GM04503 (cell line): ENCODE data around the gene FGFR1OP2.
"Not testable (repeated sequence)": the region's sequence is repeated elsewhere in the genome, so short reads cannot be mapped to it uniquely, and the experiment has no call there.

Experiments
- DNase-seq: peaks from one replicate; pipeline ENCODE4 v3.0.0-alpha.2; 2012; ENCODE audit warnings: low read depth

The FGFR1OP2 gene

DNA sequence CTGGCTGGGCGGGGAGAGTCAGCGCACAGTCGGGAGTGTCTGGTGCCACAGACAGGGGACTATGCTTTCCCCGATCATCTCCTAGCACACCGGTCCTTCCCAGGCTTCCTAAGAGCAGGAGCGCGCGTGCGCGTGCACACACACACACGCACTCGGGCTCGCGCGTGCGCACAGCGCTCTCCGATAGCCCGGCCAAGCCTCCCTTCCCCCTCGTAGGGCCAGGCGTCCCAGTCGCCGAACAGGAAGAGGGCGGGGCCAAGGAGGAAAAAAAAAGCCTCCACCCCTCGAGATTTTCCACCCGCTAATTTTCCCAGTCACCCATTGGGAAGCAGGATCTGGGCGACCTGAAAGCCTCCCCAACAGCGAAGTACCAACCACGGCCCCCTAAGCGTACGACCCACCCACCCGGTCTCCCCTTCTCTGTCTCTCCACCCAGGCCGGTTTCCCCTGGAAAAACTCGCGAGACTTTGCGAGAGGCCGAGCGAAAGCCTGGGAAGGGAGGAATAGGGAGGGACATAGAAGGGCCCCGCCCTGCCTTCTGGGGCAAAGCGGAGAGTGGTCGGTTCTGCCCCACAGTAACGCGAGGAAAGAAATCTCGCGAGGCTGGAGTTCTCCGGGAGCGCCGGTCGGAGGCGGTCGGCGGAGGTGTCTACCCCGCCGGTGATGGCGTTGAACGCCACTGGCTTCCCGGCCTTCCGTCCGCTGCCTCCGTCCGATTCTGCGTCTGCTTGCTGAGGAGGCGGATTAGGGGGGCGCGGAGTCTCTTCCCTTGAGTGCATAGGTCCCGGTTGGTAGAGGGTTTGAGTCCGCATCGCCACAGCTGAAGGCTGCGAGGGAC lies at the start of gene FGFR1OP2, which contains the start of gene INTS13:
Gene FGFR1OP2, plus strand, starts transcription at position 608 of the 838 bp plus-strand sequence. CDS start 15,689 bp downstream, outside the sequence.
Gene INTS13, minus strand, starts transcription at position 119 of the 838 bp plus-strand sequence. CDS start 1,178 bp downstream, outside the sequence.
- peak; percentile 93 for DNase-seq

DNA sequence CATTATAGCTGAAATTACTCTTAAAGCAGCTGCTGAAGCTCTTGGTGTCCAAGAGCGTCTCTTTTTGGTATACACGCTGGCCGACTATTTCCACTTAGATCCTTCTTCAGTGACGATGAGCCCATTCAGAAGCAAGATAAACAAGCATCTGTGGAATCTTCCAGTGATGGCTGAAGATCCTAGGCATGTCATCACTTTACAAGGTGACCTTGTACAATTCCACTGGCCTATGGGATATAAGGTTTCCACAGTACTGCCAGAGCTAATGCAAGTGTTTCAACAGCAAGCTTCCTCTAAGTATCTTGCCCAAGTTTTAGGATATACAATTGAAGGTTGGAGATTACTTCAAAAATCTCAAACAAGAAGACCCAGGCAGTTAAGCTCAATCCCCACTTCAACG lies 47.5 kb upstream of the FGFR1OP2 start:
- no peak for DNase-seq

DNA sequence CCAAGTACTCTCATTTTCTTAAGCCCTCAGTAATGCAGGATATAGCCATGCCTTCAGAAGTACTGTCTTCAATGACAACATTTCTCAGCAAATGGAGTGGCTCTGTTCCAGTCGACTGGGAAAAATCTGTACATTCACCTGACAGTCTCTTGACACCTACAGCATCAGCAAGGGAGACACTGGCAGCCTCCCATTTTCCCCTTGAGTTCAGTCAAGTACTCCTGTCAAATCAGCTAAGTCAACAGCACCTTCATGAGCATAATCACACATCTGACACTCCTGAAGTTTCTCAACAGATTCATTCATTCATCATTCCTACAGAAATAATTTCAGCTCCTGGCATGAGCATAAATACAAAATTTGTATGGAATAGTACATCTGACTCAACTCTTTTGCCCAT lies 46.6 kb upstream of the FGFR1OP2 start:
- DNase-seq: no peak

DNA sequence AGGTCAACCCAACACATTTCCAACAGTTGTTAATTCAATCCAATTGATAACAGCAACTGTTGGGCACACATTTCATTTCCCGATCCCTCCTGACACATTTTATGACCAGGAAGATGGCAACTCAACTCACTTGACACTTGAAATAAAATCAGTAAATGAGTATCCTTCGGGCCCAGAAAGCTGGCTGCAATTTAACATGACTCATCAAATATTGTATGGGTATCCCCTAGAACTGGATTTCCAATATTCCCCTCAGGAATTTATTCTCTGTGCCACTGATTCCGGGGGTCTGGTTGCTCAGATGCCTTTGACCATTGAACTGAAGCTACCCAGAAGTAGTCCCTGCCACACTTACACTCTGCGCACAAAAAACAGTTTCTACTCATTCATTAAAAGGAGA lies 42.6 kb upstream of the FGFR1OP2 start:
- DNase-seq: no peak

DNA sequence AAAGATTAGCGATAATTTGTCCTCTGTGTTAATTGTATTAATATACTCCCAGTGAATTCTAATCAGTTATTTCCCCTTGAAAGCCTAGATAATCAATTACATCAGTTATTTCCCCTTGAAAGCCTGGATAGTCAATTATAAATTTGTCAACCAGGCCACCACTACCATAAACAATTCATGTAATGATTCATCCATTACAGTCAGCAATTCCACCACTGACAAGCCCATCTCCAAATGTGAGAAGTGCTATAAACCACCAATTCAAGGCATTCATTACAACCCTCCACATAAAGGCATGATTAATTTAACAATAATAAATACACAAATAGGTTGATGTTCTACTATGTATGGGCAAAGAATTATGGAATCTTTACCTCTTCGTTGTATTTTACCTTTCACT lies 41.4 kb upstream of the FGFR1OP2 start:
- no peak for DNase-seq

DNA sequence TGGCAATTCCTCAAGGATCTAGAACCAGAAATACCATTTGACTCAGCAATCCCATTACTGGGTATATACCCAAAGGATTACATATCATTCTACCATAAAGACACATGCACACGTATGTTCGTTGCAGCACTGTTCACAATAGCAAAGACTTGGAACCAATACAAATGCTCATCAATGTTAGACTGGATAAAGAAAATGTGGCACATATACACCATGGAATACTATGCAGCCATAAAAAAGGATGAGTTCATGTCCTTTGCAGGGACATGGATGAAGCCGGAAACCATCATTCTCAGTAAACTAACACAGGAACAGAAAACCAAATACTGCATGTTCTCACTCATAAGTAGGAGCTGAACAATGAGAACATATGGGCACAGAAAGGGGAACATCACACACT lies 34.9 kb upstream of the FGFR1OP2 start:
- DNase-seq: not testable (repeated sequence)

DNA sequence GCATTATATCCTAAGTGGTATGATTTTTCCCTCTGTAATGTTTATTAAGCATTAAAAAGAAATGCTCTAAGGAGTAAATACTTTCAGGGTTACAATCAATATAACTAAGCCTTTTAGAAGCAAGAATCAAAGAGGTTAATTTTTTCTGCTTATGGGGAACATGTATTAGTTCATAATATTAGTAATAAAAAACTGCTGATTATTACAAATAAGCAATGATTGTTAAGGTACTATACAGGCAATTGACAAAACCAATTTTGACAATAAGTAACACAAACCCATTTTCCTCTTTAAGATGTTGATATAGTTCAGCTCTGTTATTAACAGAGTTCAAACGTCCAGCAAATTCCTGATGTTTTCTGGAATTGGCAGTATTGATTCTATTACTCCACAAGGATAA lies 32.2 kb upstream of the FGFR1OP2 start:
- DNase-seq: no peak

DNA sequence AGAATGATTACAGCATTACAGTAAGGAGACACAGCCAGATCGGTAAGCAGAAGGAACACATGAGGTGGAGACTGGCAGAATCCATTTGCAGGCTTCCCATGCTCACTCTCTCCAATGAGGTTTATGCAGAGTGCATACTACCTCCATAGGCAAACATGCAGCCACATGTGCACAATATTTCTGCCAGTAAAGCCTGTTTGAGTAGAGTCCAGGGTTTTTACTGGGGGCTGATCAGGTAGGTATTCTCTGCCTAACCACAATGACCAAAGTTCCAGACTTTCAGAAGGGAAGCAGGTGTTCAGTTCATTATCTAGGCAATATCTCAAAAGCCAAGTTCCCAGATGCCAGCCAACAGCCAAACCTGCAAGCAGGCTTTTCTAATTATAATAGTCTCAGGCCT lies 31.6 kb upstream of the FGFR1OP2 start:
- DNase-seq: no peak

DNA sequence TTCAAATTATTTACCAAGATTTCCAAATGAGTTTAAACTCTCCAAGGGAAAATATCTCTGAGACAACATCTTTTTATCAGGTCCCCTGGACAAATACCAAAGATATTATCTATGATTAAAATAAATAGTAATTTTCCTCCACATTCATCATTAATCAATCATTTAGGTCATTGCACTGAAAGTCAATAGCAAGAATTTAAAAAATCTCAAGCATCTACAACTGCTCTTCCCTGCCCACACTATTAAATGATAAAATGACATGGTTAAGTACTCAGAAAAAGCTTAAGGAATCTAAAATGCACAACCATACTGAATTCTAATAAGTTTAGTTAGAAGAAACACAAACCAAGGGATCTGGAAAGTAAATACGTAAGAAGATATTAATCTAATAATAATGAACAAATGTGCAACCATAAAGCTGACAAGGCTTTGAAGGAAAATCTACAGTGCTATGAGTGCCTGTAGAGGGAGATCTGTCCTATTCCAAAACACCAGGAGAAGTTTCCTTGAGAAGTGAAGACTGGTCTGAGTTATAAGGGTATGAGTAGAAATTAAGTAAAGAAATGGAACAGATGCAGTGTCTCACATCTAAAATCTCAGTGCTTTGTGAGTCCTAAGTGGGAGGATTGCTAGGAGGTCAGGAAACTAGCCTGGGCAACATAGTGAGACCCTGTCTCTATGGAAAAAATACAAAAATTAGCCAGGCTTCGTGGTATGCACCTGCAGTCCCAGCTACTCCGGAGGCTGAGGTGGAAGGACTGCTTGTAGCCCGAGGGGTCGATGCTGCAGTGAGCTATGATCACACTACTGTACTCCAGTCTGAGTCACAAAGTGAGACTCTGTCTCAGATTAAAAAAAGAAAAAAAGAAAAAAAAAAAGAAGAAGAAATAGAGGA lies 19.7 kb upstream of the FGFR1OP2 start:
- no peak for DNase-seq

DNA sequence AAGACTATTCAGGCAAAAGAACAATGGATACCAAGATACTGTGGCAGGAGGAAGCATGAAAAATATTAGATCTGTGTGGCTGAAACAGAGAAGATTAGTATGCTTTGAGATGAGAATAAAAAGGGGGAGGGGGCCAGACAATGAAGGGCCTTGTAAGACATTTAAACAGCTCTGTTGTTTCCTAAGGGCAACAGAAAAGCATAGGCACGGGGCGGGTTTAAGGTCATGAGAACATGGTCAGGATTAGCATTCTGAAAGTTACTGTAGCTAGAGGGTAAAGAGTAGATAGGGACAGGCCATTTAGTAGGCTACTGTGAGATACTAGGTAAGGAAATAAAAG lies 19.1 kb upstream of the FGFR1OP2 start:
- no peak for DNase-seq

DNA sequence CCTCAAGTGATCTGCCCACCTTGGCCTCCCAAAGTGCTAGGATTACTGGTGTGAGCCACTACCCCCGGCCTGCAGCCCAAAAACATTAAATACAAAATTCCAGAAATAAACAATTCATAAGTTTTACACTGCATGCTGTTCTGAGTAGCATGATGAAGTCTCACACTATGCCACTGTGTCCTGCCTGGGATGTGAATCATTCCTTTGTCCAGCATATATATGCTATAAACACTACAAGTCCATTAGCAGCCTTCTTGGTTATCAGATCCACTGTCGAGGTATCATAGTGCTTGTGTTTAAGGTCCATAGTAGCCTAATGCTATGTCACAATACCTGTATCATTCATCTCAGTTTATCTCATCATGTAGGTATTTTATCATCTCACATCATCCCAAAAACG lies 16.4 kb upstream of the FGFR1OP2 start:
- DNase-seq: no peak

DNA sequence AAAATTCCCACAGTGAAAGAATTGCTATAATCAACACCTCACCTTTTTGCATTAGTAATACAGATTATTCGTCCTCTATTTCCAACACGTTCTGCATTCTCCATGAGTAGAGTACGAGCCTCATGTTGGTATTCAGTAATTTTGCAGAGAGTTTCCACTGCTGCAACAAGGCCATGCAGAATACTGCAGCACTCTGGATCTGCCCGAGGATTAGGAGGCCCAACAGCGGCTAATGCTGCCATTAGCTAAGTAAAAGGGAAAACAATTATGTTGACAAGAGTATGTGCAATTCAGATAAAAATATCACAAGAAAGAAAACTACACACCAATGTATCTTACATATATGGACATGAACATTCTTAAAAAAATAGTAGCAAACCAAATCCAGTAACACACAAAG lies 9.6 kb upstream of the FGFR1OP2 start:
- DNase-seq: no peak

DNA sequence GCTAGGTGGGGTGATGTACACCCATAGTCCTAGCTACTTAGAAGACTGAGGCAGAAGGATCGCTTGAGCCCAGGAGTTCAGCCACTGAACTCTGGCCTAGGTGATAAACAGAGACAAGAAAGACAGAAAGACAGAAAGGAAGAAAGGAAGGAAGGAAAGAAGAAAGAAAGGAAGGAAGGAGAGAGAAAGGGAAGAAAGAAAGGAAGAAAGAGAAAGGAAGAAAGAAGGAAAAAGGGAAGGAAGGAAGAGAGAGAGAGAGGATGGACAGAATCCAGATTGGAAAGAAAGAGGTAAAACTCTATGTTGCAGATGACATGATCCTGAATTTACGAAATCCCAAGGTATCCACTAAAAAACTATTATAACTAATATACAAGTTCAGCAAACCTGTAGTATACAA lies 8.7 kb upstream of the FGFR1OP2 start:
- DNase-seq: no peak

DNA sequence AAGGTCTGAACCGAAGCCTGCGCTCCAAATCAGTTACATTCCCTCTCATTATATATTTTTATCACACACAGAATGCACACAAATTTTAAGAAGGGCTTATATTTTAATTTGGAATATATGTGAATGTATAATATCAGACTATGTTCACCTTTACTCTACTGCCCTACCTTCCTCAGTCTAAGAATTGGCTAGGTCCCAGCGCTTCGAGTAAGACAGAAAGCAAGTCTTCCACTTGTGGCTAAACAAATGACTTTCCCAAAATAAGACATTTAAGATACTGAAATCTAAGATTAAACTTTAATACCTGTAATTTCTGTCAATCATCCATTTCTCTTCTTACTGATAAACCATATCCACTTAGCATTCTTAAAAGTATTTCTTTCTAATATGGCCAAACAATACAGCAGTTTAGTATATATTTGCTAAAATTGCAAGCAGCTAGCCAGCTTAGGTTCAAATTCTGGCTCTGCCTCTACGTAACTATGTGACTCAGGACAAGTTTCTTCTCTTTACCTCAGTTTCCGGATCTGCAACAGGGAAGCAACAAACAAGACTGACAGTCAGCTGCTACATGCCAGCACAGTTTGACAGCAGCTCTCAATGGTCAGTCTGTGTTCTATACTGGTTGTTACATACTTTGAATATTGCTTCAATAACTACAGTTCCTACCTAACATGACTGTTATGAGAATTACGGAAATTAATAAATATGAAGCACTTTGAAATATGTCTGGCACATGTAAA lies 2.5 kb upstream of the FGFR1OP2 start:
- DNase-seq: no peak

DNA sequence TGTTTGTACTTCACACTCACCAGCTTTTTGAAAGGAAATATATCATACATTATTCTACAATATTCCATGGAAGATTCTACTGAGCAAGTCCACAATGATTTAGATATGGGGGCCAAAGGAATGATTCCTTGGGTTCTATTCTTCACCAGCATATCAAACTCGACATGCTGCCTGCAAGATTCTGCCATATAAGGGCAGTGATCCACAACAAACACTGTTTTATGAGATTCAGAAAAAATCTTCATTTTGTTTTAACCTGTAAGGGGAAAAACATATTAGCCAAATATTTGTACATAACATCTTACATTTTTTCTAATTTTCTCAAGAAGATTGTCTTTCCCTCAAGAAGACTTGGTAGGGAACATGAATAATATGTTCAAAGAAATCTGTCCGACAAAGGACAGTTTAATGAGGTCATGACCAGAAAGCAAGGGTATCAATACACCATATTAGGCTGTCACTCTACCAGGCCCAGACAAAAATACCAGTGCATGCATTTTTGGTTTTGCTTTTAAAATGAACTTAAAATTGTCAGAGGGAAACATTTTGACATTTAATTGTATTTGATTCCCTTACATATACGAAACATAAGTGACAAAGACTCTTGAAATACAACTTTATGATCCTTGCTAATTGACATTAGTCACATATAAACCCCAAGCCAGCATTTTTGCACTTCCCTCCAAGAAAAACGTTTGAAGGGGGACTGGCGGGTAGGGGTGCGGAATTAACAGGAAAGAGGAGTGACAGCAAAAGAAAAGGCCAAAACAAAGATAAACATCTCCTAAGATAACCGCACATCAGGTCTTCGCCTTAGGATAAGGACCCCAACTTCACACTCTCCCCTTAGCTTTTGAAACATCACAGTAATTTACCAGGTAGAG lies 1.5 kb upstream of the FGFR1OP2 start:
- DNase-seq: no peak

DNA sequence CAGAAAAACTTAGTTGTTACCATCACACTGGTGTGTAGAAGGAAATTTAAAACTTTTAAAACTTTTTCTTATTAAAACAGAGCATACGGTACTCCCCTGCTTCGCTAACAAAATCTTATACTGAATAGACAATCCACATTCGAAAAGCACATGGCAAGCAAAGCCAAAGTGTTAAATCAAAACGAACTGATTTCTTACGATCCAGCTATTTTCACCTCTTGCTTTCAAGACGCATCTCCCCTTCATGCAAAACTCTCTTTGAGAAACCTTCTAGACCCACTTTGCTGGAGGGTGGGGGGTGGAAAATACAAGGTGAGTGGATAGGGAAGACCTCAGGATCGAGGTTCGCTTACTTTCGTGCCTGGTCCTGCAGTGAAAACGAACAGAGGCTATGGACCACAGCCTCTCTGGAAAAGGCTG lies 817 bp upstream of the FGFR1OP2 start:
- no peak for DNase-seq

DNA sequence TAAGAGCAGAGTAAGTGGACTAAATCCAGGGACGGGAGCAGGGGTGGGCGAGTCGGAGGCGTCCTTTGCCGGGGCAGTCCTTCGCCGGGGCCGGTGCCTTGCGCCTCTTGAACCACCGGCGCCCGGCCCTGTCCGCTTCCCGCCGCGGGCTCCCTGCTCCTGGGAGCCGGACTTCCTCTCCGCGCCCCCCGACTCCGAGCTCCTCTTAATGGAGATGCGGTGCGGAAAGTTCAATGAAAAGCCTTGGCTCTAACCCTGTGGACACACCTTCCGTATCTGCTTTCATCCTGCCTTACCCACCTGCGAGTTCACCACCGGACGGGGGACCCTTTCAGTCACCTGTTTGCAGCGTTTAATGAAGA lies 412 bp downstream of the FGFR1OP2 start:
- no peak for DNase-seq

DNA sequence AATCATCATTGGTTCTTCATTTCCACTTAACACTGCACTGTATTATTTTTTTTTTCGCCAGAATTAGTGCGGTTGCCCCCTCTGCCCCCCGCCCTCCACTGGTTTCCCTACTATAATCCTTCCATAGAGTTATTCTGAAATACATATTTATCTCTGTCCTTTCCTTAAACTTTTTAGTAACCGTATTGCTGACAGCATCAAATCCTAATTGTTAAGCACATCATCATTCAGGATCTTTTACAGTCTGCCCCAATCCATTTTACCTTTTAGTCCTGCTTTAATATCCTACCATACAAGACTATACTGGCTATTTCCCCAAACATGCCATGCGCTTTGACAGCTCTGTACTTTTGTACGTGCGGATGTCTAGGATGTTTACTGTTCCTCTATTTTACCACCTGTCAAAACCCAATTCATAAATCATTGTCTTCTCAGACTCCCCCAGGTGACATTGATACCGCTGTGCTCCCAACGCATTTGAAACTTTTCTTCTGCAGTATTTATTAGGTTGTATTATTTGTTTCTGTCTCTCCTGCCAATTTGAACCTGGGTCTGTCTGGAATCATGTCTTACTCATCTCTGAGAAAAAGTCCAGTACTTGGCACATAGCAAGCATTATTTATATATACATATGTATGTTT lies 1.0 kb downstream of the FGFR1OP2 start:
- DNase-seq: no peak

DNA sequence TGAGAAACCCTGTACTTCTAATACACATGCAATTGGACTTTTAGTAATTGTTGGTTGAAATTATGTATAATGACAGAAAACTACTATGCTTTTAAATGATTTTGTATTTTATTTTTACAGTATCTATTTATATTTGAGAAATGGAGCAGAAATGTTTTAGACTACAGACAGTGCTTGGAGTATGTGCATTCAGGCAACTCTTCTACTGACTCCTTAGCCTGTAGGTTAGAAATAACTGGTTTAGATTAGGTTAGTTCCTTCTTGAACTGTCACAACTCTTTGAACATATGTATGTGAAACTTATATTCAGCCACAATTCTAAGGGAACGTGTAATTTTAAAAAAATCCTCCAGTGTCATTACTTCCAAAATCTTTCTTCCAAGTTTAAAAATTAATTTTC lies 1.7 kb downstream of the FGFR1OP2 start:
- no peak for DNase-seq

DNA sequence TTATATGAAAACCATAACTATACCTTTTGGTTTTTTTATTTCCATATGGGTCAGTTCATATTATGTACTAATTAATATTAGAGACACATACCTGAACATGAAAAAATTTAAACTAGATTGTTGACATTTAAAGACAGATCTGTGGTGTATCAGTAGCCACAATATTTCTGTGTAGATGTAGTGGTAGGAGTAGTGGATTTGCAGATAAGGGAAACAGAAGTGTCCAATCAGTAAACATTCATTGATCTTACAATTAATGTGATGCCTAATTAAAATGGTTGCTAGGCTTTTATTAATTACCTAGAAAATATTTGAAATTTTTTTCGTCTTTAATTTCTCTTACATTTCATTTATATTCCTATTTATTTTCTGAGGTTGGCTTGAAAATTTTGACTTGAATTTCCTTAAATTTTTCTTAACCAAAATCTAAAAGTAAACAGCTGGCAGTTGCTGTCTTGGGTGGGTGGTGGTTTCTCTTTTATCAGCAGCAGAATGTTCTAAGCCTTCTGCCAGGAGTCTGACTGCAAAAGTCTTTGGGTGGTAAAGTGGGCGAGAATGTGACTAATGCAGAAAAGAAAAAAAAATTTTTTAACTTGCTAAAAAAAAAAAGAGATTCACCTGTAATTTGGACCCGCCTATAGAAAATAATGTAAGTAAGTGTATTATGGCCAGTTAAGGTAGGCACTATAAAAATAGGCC lies 2.4 kb downstream of the FGFR1OP2 start:
- no peak for DNase-seq
